Measurements from ENCODE around the gene NR5A2.
A peak's percentile ranks its signal among the peaks of the same experiment; 100 is the strongest.

NR5A2 gene

GRCh38 chr1:200206340-200206739, 178.8 kb downstream of the NR5A2 start:
- ChIA-PET CTCF (no interaction called here), POLR2A (no interaction called here)
- H3K36me3 ChIP-seq (ENCODE audit: control insufficient read depth in 2 of 2, insufficient read depth in 1 of 2, low read length in 2 of 2) = no peaks in the 10 kb centered on the region
- no peak overlapping the region for H3K27ac ChIP-seq (ENCODE audit: extremely low read depth, low read depth, low read length)
- H3K4me1 ChIP-seq (ENCODE audit: control insufficient read depth, insufficient read depth, low read length) = no peaks in the 10 kb centered on the region
- TF ChIP-seq ZNF747 (tag by site-specific recombination; IDR thresholded peaks at IDR 0.05) (no peak), ZNF629 (tag by site-specific recombination; IDR thresholded peaks at IDR 0.05) (no peak), GLIS2 (tag by site-specific recombination; IDR thresholded peaks at IDR 0.05) (no peak), BCL11A (tag by site-specific recombination; IDR thresholded peaks at IDR 0.05; ENCODE audit: low read depth) (no peak), ZNF10 (tag by site-specific recombination; IDR thresholded peaks at IDR 0.05) (no peak), BCL6B (tag by site-specific recombination; IDR thresholded peaks at IDR 0.05) (no peak), ZNF701 (tag by site-specific recombination; IDR thresholded peaks at IDR 0.05) (no peak), ZBTB11 (tag by site-specific recombination; conservative IDR thresholded peaks at IDR 0.05; ENCODE audit: low read depth) (no peak), ZNF510 (tag by site-specific recombination; IDR thresholded peaks at IDR 0.05; ENCODE audit: insufficient replicate concordance) (no peak), ZNF549 (tag by site-specific recombination; IDR thresholded peaks at IDR 0.05) (no peak), ZNF530 (tag by site-specific recombination; IDR thresholded peaks at IDR 0.05; ENCODE audit: low read depth) (no peak), PATZ1 (tag by site-specific recombination; IDR thresholded peaks at IDR 0.05) (no peak)
- H3K4me3 ChIP-seq (ENCODE audit: low read depth, low read length) = no peak overlapping the region
- H3K9me3 ChIP-seq (ENCODE audit: control insufficient read depth, insufficient read depth, low read depth, low read length) = no peaks in the 10 kb centered on the region

GRCh38 chr1:200206761-200207160, 179.3 kb downstream of the NR5A2 start:
- ChIA-PET POLR2A (no interaction called here), CTCF (no interaction called here)

GRCh38 chr1:200207711-200208126, 180.2 kb downstream of the NR5A2 start:
- no peak overlapping the region for H3K27ac ChIP-seq (ENCODE audit: extremely low read depth, low read depth, low read length)
- CTCF ChIA-PET = no interaction called here
- H3K9me3 ChIP-seq (ENCODE audit: control insufficient read depth, insufficient read depth, low read depth, low read length) = no peaks in the 10 kb centered on the region
- H3K36me3 ChIP-seq (ENCODE audit: control insufficient read depth in 2 of 2, insufficient read depth in 1 of 2, low read length in 2 of 2) = no peaks in the 10 kb centered on the region
- no peak overlapping the region for H3K4me3 ChIP-seq (ENCODE audit: low read depth, low read length)
- POLR2A ChIA-PET = no interaction called here
- no peaks in the 10 kb centered on the region for H3K4me1 ChIP-seq (ENCODE audit: control insufficient read depth, insufficient read depth, low read length)
- TF ChIP-seq SP7 (tag by site-specific recombination; IDR thresholded peaks at IDR 0.05) (peak; percentile 18; the same call in 1 of the 2 replicates), ZNF768 (tag by site-specific recombination; IDR thresholded peaks at IDR 0.05) (no peak), ZNF248 (tag by site-specific recombination; IDR thresholded peaks at IDR 0.05) (no peak)

More at GRCh38 chr1:200206761-200207160, 179.3 kb downstream of the NR5A2 start:
- Histone ChIP-seq H3K9me3 (ENCODE audit: control insufficient read depth, insufficient read depth, low read depth, low read length) (no peaks in the 10 kb centered on the region), H3K4me3 (ENCODE audit: low read depth, low read length) (no peak overlapping the region), H3K27ac (ENCODE audit: extremely low read depth, low read depth, low read length) (no peak overlapping the region), H3K4me1 (ENCODE audit: control insufficient read depth, insufficient read depth, low read length) (no peaks in the 10 kb centered on the region), H3K36me3 (ENCODE audit: control insufficient read depth in 2 of 2, insufficient read depth in 1 of 2, low read length in 2 of 2) (no peaks in the 10 kb centered on the region)
- TF ChIP-seq ZNF707 (tag by site-specific recombination; IDR thresholded peaks at IDR 0.05) (no peak), ZNF138 (tag by site-specific recombination; IDR thresholded peaks at IDR 0.05; ENCODE audit: borderline replicate concordance) (no peak), ZNF112 (tag by site-specific recombination; IDR thresholded peaks at IDR 0.05) (no peak), ZNF610 (tag by site-specific recombination; IDR thresholded peaks at IDR 0.05; ENCODE audit: borderline replicate concordance) (no peak), ZNF658 (tag by site-specific recombination; IDR thresholded peaks at IDR 0.05) (no peak)

Data from HEK293 (cell line).